ENCODE results near the gene PAK6. TPM values are rescaled to one million over a fixed set of nuclear protein-coding genes. Genes with fewer than 3 reads are reported as not detected.

The PAK6 gene
- polyA plus RNA-seq, 1 of the 3 experiments (the other 2 are of a cell fraction): 0.07 TPM

DNA sequence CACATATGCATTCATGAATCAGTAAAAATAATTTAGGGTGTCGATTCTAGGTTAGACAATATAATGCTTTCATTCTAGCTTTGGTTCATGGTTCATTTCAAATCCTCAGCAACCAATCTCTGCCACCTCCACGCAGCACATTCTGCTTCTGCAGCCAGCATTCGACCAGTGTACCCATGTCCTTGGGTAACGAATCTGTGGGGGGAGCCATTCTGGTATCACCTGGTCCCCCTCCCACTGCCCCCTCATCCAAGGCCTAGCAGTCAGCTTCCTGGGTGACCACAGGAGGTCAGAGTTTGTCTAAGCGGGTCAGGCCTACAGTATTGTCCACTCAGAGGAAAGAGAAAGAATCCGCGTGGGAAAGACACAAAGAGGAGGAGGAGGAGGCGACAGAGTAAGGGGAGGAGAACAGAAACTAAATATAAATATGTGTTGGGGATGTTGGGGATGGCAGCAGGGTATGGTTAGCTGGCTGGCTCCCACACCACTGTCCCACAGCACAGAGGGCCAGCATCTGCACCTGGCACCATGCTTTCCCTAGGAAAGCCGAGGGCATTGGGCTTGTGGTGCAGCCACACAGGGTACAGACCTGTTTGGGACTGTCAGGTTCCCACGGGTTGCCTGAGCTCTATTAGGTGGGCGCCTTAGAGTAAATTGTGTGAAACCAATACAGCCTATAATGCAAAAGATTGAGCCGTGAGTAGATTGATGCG, 12.1 kb downstream of the PAK6 start:
- H3K9ac ChIP-seq: no peak overlapping the region
- H3K9me2 ChIP-seq: no peaks in the 10 kb centered on the region
- H4K20me1 ChIP-seq (ENCODE audit: insufficient read depth): peaks cover 13% of the 10 kb centered on the region
- no peak overlapping the region for H3K27ac ChIP-seq (ENCODE audit: low read depth in 2 of 2, low read length in 1 of 2)
- DNase-seq: no peak
- H3K9me3 ChIP-seq: no peaks in the 10 kb centered on the region
- H3K36me3 ChIP-seq (replicated peaks in 1 of 2; ENCODE audit: control insufficient read depth in 1 of 2, insufficient read depth in 2 of 2, low read length in 1 of 2): no peaks in the 10 kb centered on the region
- ChIA-PET POLR2A (interaction anchor here (1.6 kb wide), 1 partner anchor 13 kb away, joined by 3 read pairs; no protein-coding TSS in a partner anchor), CTCF (interaction anchor here (0.9 to 34.5 kb wide), 7 partner anchors 11 to 59 kb away, joined by 3 to 720 read pairs (median 5); partner anchors contain the start of gene PLCB2)
- H3K4me2 ChIP-seq: no peak overlapping the region
- peaks cover 13 to 35% of the 10 kb centered on the region in 2 experiments for H3K4me1 ChIP-seq (ENCODE audit: control insufficient read depth in 1 of 2, insufficient read depth in 2 of 2, low read depth in 1 of 2, low read length in 1 of 2)
- TF ChIP-seq, protein P1, sequence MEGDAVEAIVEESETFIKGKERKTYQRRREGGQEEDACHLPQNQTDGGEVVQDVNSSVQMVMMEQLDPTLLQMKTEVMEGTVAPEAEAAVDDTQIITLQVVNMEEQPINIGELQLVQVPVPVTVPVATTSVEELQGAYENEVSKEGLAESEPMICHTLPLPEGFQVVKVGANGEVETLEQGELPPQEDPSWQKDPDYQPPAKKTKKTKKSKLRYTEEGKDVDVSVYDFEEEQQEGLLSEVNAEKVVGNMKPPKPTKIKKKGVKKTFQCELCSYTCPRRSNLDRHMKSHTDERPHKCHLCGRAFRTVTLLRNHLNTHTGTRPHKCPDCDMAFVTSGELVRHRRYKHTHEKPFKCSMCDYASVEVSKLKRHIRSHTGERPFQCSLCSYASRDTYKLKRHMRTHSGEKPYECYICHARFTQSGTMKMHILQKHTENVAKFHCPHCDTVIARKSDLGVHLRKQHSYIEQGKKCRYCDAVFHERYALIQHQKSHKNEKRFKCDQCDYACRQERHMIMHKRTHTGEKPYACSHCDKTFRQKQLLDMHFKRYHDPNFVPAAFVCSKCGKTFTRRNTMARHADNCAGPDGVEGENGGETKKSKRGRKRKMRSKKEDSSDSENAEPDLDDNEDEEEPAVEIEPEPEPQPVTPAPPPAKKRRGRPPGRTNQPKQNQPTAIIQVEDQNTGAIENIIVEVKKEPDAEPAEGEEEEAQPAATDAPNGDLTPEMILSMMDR (IDR thresholded peaks at IDR 0.05): no peak
- TF ChIP-seq, protein P2, sequence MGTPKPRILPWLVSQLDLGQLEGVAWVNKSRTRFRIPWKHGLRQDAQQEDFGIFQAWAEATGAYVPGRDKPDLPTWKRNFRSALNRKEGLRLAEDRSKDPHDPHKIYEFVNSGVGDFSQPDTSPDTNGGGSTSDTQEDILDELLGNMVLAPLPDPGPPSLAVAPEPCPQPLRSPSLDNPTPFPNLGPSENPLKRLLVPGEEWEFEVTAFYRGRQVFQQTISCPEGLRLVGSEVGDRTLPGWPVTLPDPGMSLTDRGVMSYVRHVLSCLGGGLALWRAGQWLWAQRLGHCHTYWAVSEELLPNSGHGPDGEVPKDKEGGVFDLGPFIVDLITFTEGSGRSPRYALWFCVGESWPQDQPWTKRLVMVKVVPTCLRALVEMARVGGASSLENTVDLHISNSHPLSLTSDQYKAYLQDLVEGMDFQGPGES (IDR thresholded peaks at IDR 0.05; ENCODE audit: low read depth, low read length): no peak
- TF ChIP-seq RAD21 (IDR thresholded peaks at IDR 0.05; ENCODE audit: low read length) (no peak), JUND (IDR thresholded peaks at IDR 0.05) (no peak), MXI1 (IDR thresholded peaks at IDR 0.05; ENCODE audit: low read depth, low read length) (no peak), GATA2 (CRISPR knock-in tag; IDR thresholded peaks at IDR 0.05) (no peak), FOXJ3 (CRISPR knock-in tag; IDR thresholded peaks at IDR 0.05) (no peak), RFX5 (IDR thresholded peaks at IDR 0.05; ENCODE audit: low read length) (no peak), CHD2 (IDR thresholded peaks at IDR 0.05; ENCODE audit: low read length, partially characterized antibody) (no peak), RCOR1 (IDR thresholded peaks at IDR 0.05; ENCODE audit: low read length) (no peak), TCF12 (IDR thresholded peaks at IDR 0.05) (no peak), FOXM1 (IDR thresholded peaks at IDR 0.05; ENCODE audit: low read depth) (no peak), EP300 (IDR thresholded peaks at IDR 0.05; ENCODE audit: borderline replicate concordance in 1 of 2, low read depth in 1 of 2, low read length in 1 of 2) (no peak), EZH2phosphoT487 (IDR thresholded peaks at IDR 0.05; ENCODE audit: borderline replicate concordance, low read depth) (no peak)
- H3K79me2 ChIP-seq (ENCODE audit: insufficient read depth): no peaks in the 10 kb centered on the region
- H3K4me3 ChIP-seq (ENCODE audit: low read depth in 2 of 2, low read length in 1 of 2): no peak overlapping the region
- peaks cover 26% of the 10 kb centered on the region for H3K27me3 ChIP-seq (ENCODE audit: insufficient read depth)
- WGBS (ENCODE audit: low lambda C conversion rate): 92% methylated on average over 13 of the region's 13 CpGs
- no peak overlapping the region for H2AFZ ChIP-seq (ENCODE audit: low read depth)
- peaks cover 22% of the 10 kb centered on the region for H3F3A ChIP-seq (replicated peaks; ENCODE audit: insufficient read depth)
